Motor neuron (in vitro differentiated cells): ENCODE results near the gene CHRM3. TPM values are rescaled to one million over a fixed set of nuclear protein-coding genes. Genes with fewer than 3 reads are reported as not detected.
A peak's percentile ranks its signal among the peaks of the same experiment; 100 is the strongest.

Experiments used
- ATAC-seq, 8 experiments: fragments of 200-7000 bp; cut with Tn5 transposase; replicated peaks in 6 of 8; 2 replicates each; pipeline ENCODE4 v1.8.0; 2021; ENCODE audit warnings: mild to moderate bottlenecking in 8 of 8, moderate library complexity in 8 of 8
- H3K27ac ChIP-seq, 2 donors: fragments of 250-450 bp; sonication (Bioruptor Pico); 2 replicates each; pipeline ENCODE4 v1.9.0; 2021; ENCODE audit warnings: antibody characterized with exemption in 2 of 2, mild to moderate bottlenecking in 2 of 2, moderate library complexity in 1 of 2
- H3K4me1 ChIP-seq, 2 donors: fragments of 250-450 bp; sonication (Bioruptor Pico); replicated peaks in 1 of 2; 2 replicates each; pipeline ENCODE4 v1.6.1; 2021; ENCODE audit warnings: antibody characterized with exemption in 2 of 2, mild to moderate bottlenecking in 2 of 2, moderate library complexity in 1 of 2
- H3K4me3 ChIP-seq, 5 donors: fragments of 250-450 bp; sonication (Bioruptor Pico); 2 replicates each; pipeline ENCODE4 v1.9.0; 2021; ENCODE audit warnings: antibody characterized with exemption in 5 of 5, mild to moderate bottlenecking in 5 of 5, moderate library complexity in 4 of 5
- WGBS, 10 experiments: fragments of 450-650 bp; shearing (Covaris generic); methylation state at CpG; one replicate each; pipeline ENCODE4 v1.0.0; 2022; 5-methylcytosine and 5-hydroxymethylcytosine counted together
- in situ Hi-C, 9 experiments: fragments of 400-800 bp; cut with MboI; loops; one replicate each; pipeline ENCODE4 v1.15.0; 2021; ENCODE audit warnings: low sequenced_read_pairs in 9 of 9, low pct_unique_long_range_greater_than_20kb in 2 of 9; ENCODE audit not compliant: unreplicated experiment in 9 of 9
- total RNA-seq, 8 experiments: library from RNA; unstranded; fragments of 300-600 nt; gene quantifications; 2 replicates each; pipeline versions ENCODE4 v1.2.3 to v1.2.4, GENCODE V29; 2022

Gene CHRM3
- total RNA-seq, 8 experiments from 2014 or later: 0.05 to 18.7 (median 7.0) TPM

GRCh38 chr1:239421811-239422210 lies 35.4 kb downstream of the CHRM3 start:
- in situ Hi-C loops: loop anchor here in 3 of 9 experiments (25.0 kb wide), 1 partner anchor 465 kb away; no protein-coding TSS in a partner anchor
- Histone ChIP-seq H3K4me3 (no peak overlapping the region), H3K4me1 (peaks cover 7 to 17% of the 10 kb centered on the region in 2 donors), H3K27ac (no peak overlapping the region)
- WGBS, 10 experiments: 5 to 100% (median 63%) methylated on average over 1 to 2 of the region's 2 CpGs
- peak in 5 of 8 experiments; percentile 52 to 87 (median 65) for ATAC-seq

GRCh38 chr1:239422818-239423217 lies 36.5 kb downstream of the CHRM3 start:
- Histone ChIP-seq H3K27ac (no peak overlapping the region), H3K4me1 (peaks cover 7 to 17% of the 10 kb centered on the region in 2 donors), H3K4me3 (no peak overlapping the region)
- WGBS, 10 experiments: 0 to 97% (median 85%) methylated on average over 1 to 3 of the region's 3 CpGs
- in situ Hi-C loops: loop anchor here in 3 of 9 experiments (25.0 kb wide), 1 partner anchor 464 kb away; no protein-coding TSS in a partner anchor
- no peak for ATAC-seq

- peaks cover 0 to 5% of the 10 kb centered on the region in 2 donors for H3K4me1 ChIP-seq
- no peak overlapping the region for H3K4me3 ChIP-seq
- no peak overlapping the region for H3K27ac ChIP-seq
- in situ Hi-C loops: no loop called here
- WGBS, 10 experiments: 0 to 100% (median 80%) methylated on average over 1 to 3 of the region's 4 CpGs; no CpG with 5 or more reads in 1 of the 10 experiments
- peak in 1 of 8 experiments; percentile 33 for ATAC-seq
Measured at GRCh38 chr1:239426821-239427475, 40.6 kb downstream of the CHRM3 start.

- WGBS, 10 experiments: 0 to 100% (median 68%) methylated on average over 1 to 3 of the region's 3 CpGs; no CpG with 5 or more reads in 2 of the 10 experiments
- in situ Hi-C loops: no loop called here
- H3K4me3 ChIP-seq: no peak overlapping the region
- H3K4me1 ChIP-seq: peaks cover 0 to 3% of the 10 kb centered on the region in 2 donors
- no peak for ATAC-seq
- H3K27ac ChIP-seq: no peak overlapping the region
Measured at GRCh38 chr1:239427712-239428111, 41.3 kb downstream of the CHRM3 start.

- in situ Hi-C loops: no loop called here
- Histone ChIP-seq H3K27ac (no peak overlapping the region), H3K4me3 (no peak overlapping the region), H3K4me1 (peaks cover 0 to 3% of the 10 kb centered on the region in 2 donors)
- ATAC-seq: peak in 1 of 8 experiments; percentile 79
- WGBS, 10 experiments: 0 to 100% (median 83%) methylated on average over 2 to 4 of the region's 4 CpGs
Measured at GRCh38 chr1:239428120-239428710, 41.8 kb downstream of the CHRM3 start.

GRCh38 chr1:239429163-239429562 lies 42.8 kb downstream of the CHRM3 start:
- H3K27ac ChIP-seq: no peak overlapping the region
- WGBS, 10 experiments: 0 to 100% (median 76%) methylated on average over 2 to 3 of the region's 3 CpGs
- in situ Hi-C loops: no loop called here
- ATAC-seq: peak in 3 of 8 experiments; percentile 35 to 40 (median 36)
- H3K4me1 ChIP-seq: peaks cover 0 to 3% of the 10 kb centered on the region in 2 donors
- no peak overlapping the region for H3K4me3 ChIP-seq

- ATAC-seq: no peak
- WGBS, 10 experiments: 0 to 100% (median 68%) methylated on average over 1 of the region's 1 CpG; no CpG with 5 or more reads in 2 of the 10 experiments
- in situ Hi-C loops: no loop called here
Measured at GRCh38 chr1:239432255-239432654, 45.9 kb downstream of the CHRM3 start.

GRCh38 chr1:239434181-239434580 lies 47.8 kb downstream of the CHRM3 start:
- no peak for ATAC-seq
- in situ Hi-C loops: no loop called here

More at GRCh38 chr1:239432255-239432654, 45.9 kb downstream of the CHRM3 start:
- Histone ChIP-seq H3K4me3 (no peak overlapping the region), H3K27ac (no peak overlapping the region), H3K4me1 (peaks cover 0 to 3% of the 10 kb centered on the region in 2 donors)

More at GRCh38 chr1:239434181-239434580, 47.8 kb downstream of the CHRM3 start:
- Histone ChIP-seq H3K4me3 (no peak overlapping the region), H3K27ac (no peak overlapping the region), H3K4me1 (no peaks in the 10 kb centered on the region)
- 35 to 100% (median 86%) methylated on average over 1 to 5 of the region's 5 CpGs for WGBS, 10 experiments
